HEK293 (cell line): ENCODE measurements around the gene ADK.

ENCODE experiments used
- CTCF ChIA-PET: fragments of 350-600 bp; formaldehyde crosslinking; extraction: SDS; loops from one replicate; lab custom pipeline; 2021; ENCODE audit warnings: antibody characterized with exemption; lab: Yijun Ruan, JAX
- POLR2A ChIA-PET: fragments of 300-600 bp; formaldehyde crosslinking; extraction: SDS; loops from one replicate; lab custom pipeline; 2020; ENCODE audit warnings: antibody characterized with exemption, inconsistent platforms; lab: Yijun Ruan, JAX
- H3K27ac ChIP-seq: fragments of 200-500 bp; sonication (Bioruptor generic); 2 replicates; pipeline ENCODE4 v1.5.1; 2014; ENCODE audit warnings: low read depth, low read length, control low read depth, inconsistent platforms; ENCODE audit errors: extremely low read depth
- H3K36me3 ChIP-seq, 2 experiments: fragments of 200-500 bp in 1 of 2; sonication (Bioruptor generic) in 1 of 2; 1 replicate in 1 of 2; 2 replicates in 1 of 2; pipeline ENCODE4 v1.5.1; 2014 to 2017; ENCODE audit warnings: inconsistent platforms in 2 of 2, low read length in 2 of 2; ENCODE audit not compliant: control insufficient read depth in 2 of 2, insufficient read depth in 1 of 2
- H3K4me1 ChIP-seq: fragments of 200-500 bp; sonication (Bioruptor generic); 2 replicates; pipeline ENCODE4 v1.5.1; 2014; ENCODE audit warnings: mild to moderate bottlenecking, low read length, inconsistent platforms; ENCODE audit not compliant: control insufficient read depth, insufficient read depth
- H3K4me3 ChIP-seq: 2 replicates; pipeline ENCODE4 v1.5.1; 2011; ENCODE audit warnings: low read depth, mild to moderate bottlenecking, control low read depth, low read length, moderate library complexity
- H3K9me3 ChIP-seq: fragments of 200-500 bp; sonication (Bioruptor generic); 2 replicates; pipeline ENCODE4 v1.5.1; 2014; ENCODE audit warnings: low read depth, low read length, inconsistent platforms; ENCODE audit not compliant: control insufficient read depth, insufficient read depth
- FEZF1 ChIP-seq: fragments of 450-650 bp; formaldehyde crosslinking; IDR thresholded peaks from 2 replicates; pipeline ENCODE4 v1.5.1; 2016; ENCODE audit warnings: missing biosample characterization, missing genetic modification characterization
- PRDM2 ChIP-seq: fragments of 450-650 bp; formaldehyde crosslinking; IDR thresholded peaks from 2 replicates; pipeline ENCODE4 v1.5.1; 2016; ENCODE audit warnings: missing biosample characterization, missing genetic modification characterization, borderline replicate concordance
- TCF7L2 ChIP-seq: IDR thresholded peaks from 2 replicates; pipeline ENCODE4 v1.6.1; 2011; ENCODE audit warnings: low read depth, mild to moderate bottlenecking, inconsistent platforms, low read length, moderate library complexity, borderline replicate concordance
- WT1 ChIP-seq: fragments of 450-650 bp; formaldehyde crosslinking; IDR thresholded peaks from 2 replicates; pipeline ENCODE4 v1.5.1; 2016; ENCODE audit warnings: missing biosample characterization, missing genetic modification characterization
- ZBTB26 ChIP-seq: fragments of 450-650 bp; formaldehyde crosslinking; optimal IDR thresholded peaks from 2 replicates; pipeline ENCODE3; 2016; ENCODE audit warnings: missing biosample characterization, mild to moderate bottlenecking, missing genetic modification characterization
- ZNF132 ChIP-seq: fragments of 450-650 bp; formaldehyde crosslinking; IDR thresholded peaks from 2 replicates; pipeline ENCODE4 v1.5.1; 2017; ENCODE audit warnings: missing biosample characterization, missing genetic modification characterization, borderline replicate concordance
- ZNF239 ChIP-seq: fragments of 450-650 bp; formaldehyde crosslinking; IDR thresholded peaks from 2 replicates; pipeline ENCODE4 v1.5.1; 2016; ENCODE audit warnings: missing biosample characterization, missing genetic modification characterization
- ZNF561 ChIP-seq: fragments of 450-650 bp; IDR thresholded peaks from 2 replicates; pipeline ENCODE4 v1.5.1; 2018; ENCODE audit warnings: missing biosample characterization, missing genetic modification characterization, borderline replicate concordance
- ZNF585B ChIP-seq: fragments of 450-650 bp; formaldehyde crosslinking; IDR thresholded peaks from 2 replicates; pipeline ENCODE4 v1.5.1; 2016; ENCODE audit warnings: missing biosample characterization, missing genetic modification characterization
- ZNF623 ChIP-seq: fragments of 450-650 bp; formaldehyde crosslinking; IDR thresholded peaks from 2 replicates; pipeline ENCODE4 v1.5.1; 2016; ENCODE audit warnings: missing biosample characterization, missing genetic modification characterization
- ZNF677 ChIP-seq: fragments of 450-650 bp; IDR thresholded peaks from 2 replicates; pipeline ENCODE4 v1.5.0; 2018; ENCODE audit warnings: missing biosample characterization, mild to moderate bottlenecking, missing genetic modification characterization, moderate library complexity
- ZNF747 ChIP-seq: fragments of 450-650 bp; formaldehyde crosslinking; IDR thresholded peaks from 2 replicates; pipeline ENCODE4 v1.5.1; 2016; ENCODE audit warnings: missing biosample characterization, missing genetic modification characterization
- ZNF785 ChIP-seq: fragments of 450-650 bp; formaldehyde crosslinking; IDR thresholded peaks from 2 replicates; pipeline ENCODE4 v1.5.1; 2016; ENCODE audit warnings: missing biosample characterization, missing genetic modification characterization
- TF ChIP-seq, protein P1 (sequence below): fragments of 450-650 bp; formaldehyde crosslinking; conservative IDR thresholded peaks from 2 replicates; pipeline ENCODE4 v1.5.1; 2016; ENCODE audit warnings: low read depth, missing biosample characterization, missing genetic modification characterization
- TF ChIP-seq, protein P2 (sequence below): fragments of 450-650 bp; formaldehyde crosslinking; IDR thresholded peaks from 2 replicates; pipeline ENCODE4 v1.5.1; 2016; ENCODE audit warnings: missing biosample characterization, missing genetic modification characterization
- TF ChIP-seq, protein P3 (sequence below): fragments of 450-650 bp; IDR thresholded peaks from 2 replicates; pipeline ENCODE4 v1.5.1; 2018; ENCODE audit warnings: missing biosample characterization, missing genetic modification characterization
- TF ChIP-seq, protein P4 (sequence below): fragments of 450-650 bp; formaldehyde crosslinking; IDR thresholded peaks from 2 replicates; pipeline ENCODE4 v1.5.1; 2016; ENCODE audit warnings: missing biosample characterization, missing genetic modification characterization, low read depth

The ADK gene

DNA sequence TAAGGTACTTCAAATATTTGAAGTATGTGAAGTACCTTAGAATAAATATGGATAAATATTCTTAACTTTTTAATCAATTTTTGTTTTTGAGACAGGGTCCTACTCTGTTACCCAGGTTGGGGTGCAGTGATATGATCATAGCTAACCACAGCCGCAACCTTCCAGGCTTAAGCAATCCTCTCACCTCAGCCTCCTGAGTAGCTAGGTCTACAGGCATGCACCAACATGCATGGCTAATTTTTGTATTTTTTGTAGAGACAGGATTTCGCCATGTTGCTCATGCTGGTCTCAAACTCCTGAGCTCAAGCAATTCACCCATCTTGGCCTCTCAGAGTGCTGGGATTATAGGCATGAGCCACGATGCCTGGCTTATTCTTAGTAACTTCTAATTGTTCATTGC lies 555.9 kb downstream of the ADK start:
- H3K9me3 ChIP-seq, result no peaks in the 10 kb centered on the region
- no peak overlapping the region for H3K27ac ChIP-seq
- no peak overlapping the region for H3K4me3 ChIP-seq
- H3K4me1 ChIP-seq, result peaks cover 12% of the 10 kb centered on the region; the same call in 1 of the 2 replicates
- POLR2A ChIA-PET, result no interaction called here
- TF ChIP-seq ZNF561 (tag by site-specific recombination), result no peak
- TF ChIP-seq ZNF785 (tag by site-specific recombination), result no peak
- TF ChIP-seq, protein P1, sequence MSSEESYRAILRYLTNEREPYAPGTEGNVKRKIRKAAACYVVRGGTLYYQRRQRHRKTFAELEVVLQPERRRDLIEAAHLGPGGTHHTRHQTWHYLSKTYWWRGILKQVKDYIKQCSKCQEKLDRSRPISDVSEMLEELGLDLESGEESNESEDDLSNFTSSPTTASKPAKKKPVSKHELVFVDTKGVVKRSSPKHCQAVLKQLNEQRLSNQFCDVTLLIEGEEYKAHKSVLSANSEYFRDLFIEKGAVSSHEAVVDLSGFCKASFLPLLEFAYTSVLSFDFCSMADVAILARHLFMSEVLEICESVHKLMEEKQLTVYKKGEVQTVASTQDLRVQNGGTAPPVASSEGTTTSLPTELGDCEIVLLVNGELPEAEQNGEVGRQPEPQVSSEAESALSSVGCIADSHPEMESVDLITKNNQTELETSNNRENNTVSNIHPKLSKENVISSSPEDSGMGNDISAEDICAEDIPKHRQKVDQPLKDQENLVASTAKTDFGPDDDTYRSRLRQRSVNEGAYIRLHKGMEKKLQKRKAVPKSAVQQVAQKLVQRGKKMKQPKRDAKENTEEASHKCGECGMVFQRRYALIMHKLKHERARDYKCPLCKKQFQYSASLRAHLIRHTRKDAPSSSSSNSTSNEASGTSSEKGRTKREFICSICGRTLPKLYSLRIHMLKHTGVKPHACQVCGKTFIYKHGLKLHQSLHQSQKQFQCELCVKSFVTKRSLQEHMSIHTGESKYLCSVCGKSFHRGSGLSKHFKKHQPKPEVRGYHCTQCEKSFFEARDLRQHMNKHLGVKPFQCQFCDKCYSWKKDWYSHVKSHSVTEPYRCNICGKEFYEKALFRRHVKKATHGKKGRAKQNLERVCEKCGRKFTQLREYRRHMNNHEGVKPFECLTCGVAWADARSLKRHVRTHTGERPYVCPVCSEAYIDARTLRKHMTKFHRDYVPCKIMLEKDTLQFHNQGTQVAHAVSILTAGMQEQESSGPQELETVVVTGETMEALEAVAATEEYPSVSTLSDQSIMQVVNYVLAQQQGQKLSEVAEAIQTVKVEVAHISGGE (tag by site-specific recombination), result no peak
- no peak for TF ChIP-seq ZNF585B (tag by site-specific recombination)
- TF ChIP-seq ZNF747 (tag by site-specific recombination), result no peak
- no peak for TF ChIP-seq FEZF1 (tag by site-specific recombination)
- TF ChIP-seq, protein P2, sequence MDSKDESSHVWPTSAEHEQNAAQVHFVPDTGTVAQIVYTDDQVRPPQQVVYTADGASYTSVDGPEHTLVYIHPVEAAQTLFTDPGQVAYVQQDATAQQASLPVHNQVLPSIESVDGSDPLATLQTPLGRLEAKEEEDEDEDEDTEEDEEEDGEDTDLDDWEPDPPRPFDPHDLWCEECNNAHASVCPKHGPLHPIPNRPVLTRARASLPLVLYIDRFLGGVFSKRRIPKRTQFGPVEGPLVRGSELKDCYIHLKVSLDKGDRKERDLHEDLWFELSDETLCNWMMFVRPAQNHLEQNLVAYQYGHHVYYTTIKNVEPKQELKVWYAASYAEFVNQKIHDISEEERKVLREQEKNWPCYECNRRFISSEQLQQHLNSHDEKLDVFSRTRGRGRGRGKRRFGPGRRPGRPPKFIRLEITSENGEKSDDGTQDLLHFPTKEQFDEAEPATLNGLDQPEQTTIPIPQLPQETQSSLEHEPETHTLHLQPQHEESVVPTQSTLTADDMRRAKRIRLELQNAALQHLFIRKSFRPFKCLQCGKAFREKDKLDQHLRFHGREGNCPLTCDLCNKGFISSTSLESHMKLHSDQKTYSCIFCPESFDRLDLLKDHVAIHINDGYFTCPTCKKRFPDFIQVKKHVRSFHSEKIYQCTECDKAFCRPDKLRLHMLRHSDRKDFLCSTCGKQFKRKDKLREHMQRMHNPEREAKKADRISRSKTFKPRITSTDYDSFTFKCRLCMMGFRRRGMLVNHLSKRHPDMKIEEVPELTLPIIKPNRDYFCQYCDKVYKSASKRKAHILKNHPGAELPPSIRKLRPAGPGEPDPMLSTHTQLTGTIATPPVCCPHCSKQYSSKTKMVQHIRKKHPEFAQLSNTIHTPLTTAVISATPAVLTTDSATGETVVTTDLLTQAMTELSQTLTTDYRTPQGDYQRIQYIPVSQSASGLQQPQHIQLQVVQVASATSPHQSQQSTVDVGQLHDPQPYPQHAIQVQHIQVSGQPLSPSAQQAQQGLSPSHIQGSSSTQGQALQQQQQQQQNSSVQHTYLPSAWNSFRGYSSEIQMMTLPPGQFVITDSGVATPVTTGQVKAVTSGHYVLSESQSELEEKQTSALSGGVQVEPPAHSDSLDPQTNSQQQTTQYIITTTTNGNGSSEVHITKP (tag by site-specific recombination), result no peak
- no peak for TF ChIP-seq ZNF623 (tag by site-specific recombination)
- TF ChIP-seq, protein P3, sequence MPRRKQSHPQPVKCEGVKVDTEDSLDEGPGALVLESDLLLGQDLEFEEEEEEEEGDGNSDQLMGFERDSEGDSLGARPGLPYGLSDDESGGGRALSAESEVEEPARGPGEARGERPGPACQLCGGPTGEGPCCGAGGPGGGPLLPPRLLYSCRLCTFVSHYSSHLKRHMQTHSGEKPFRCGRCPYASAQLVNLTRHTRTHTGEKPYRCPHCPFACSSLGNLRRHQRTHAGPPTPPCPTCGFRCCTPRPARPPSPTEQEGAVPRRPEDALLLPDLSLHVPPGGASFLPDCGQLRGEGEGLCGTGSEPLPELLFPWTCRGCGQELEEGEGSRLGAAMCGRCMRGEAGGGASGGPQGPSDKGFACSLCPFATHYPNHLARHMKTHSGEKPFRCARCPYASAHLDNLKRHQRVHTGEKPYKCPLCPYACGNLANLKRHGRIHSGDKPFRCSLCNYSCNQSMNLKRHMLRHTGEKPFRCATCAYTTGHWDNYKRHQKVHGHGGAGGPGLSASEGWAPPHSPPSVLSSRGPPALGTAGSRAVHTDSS (tag by site-specific recombination), result no peak
- CTCF ChIA-PET, result interaction anchor here (1.1 kb wide), 1 partner anchor 10 kb away, joined by 3 read pairs; no protein-coding TSS in a partner anchor
- peaks cover 0 to 8% of the 10 kb centered on the region in 2 experiments; a peak in 1 of 3 replicates for H3K36me3 ChIP-seq

DNA sequence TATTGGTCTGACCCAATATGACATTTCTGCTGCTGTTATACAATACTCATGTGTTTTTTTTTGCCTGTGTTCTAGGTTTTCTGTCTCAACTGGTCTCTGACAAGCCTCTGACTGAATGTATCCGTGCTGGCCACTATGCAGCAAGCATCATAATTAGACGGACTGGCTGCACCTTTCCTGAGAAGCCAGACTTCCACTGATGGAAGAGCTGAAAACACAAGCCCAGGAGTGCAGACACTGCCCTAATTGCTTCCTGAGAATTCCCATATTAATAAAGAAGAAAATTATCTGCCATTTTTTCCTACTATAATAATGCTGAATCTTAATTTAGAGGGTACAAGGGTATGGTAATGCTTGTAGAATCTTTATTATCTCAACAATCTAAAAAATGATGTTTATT lies 557.2 kb downstream of the ADK start:
- CTCF ChIA-PET, result no interaction called here
- Histone ChIP-seq H3K36me3 (peaks cover 0 to 8% of the 10 kb centered on the region in 2 experiments; a peak in 1 of 3 replicates), H3K27ac (no peak overlapping the region), H3K4me3 (no peak overlapping the region), H3K9me3 (no peaks in the 10 kb centered on the region), H3K4me1 (peaks cover 12% of the 10 kb centered on the region; the same call in 1 of the 2 replicates)
- POLR2A ChIA-PET, result no interaction called here
- TF ChIP-seq ZNF132 (tag by site-specific recombination) (no peak), ZNF677 (no peak), ZNF239 (tag by site-specific recombination) (no peak), PRDM2 (no peak), TCF7L2 (no peak), ZBTB26 (tag by site-specific recombination) (no peak), WT1 (tag by site-specific recombination) (no peak)
- TF ChIP-seq, protein P4, sequence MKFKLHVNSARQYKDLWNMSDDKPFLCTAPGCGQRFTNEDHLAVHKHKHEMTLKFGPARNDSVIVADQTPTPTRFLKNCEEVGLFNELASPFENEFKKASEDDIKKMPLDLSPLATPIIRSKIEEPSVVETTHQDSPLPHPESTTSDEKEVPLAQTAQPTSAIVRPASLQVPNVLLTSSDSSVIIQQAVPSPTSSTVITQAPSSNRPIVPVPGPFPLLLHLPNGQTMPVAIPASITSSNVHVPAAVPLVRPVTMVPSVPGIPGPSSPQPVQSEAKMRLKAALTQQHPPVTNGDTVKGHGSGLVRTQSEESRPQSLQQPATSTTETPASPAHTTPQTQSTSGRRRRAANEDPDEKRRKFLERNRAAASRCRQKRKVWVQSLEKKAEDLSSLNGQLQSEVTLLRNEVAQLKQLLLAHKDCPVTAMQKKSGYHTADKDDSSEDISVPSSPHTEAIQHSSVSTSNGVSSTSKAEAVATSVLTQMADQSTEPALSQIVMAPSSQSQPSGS (tag by site-specific recombination), result no peak
